Fibroblast of lung (primary cell): ENCODE measurements around the gene THSD7B. TPM values are rescaled to one million over a fixed set of nuclear protein-coding genes. Genes with fewer than 3 reads are reported as not detected.

Experiments
- DNase-seq, 2 donors: peaks; one replicate each; pipeline versions ENCODE4 v3.0.0 to v3.0.0-alpha.2; 2010; ENCODE audit warnings: low read depth in 2 of 2
- H2AFZ ChIP-seq: 2 replicates; pipeline ENCODE4 v1.5.1; 2012; ENCODE audit warnings: low read length, control low read depth, inconsistent platforms
- H3K27ac ChIP-seq: 2 replicates; pipeline ENCODE4 v1.5.1; 2011; ENCODE audit warnings: low read length, control low read depth; ENCODE audit not compliant: insufficient read depth
- H3K27me3 ChIP-seq: 2 replicates; pipeline ENCODE4 v1.5.1; 2011; ENCODE audit warnings: mild to moderate bottlenecking, low read length; ENCODE audit not compliant: control insufficient read depth, insufficient read depth
- H3K36me3 ChIP-seq: 2 replicates; pipeline ENCODE4 v1.5.1; 2011; ENCODE audit warnings: low read length; ENCODE audit not compliant: control insufficient read depth, insufficient read depth
- H3K4me1 ChIP-seq: 2 replicates; pipeline ENCODE4 v1.5.1; 2011; ENCODE audit warnings: low read length; ENCODE audit not compliant: control insufficient read depth, insufficient read depth; ENCODE audit errors: extremely low read depth
- H3K4me2 ChIP-seq: 2 replicates; pipeline ENCODE4 v1.5.1; 2011; ENCODE audit warnings: low read length, control low read depth; ENCODE audit not compliant: insufficient read depth; ENCODE audit errors: extremely low read depth
- H3K4me3 ChIP-seq, 4 experiments: fragments of 200-600 bp in 1 of 4; sonication (generic) in 1 of 4; replicated peaks in 1 of 4; 2 replicates each; pipeline ENCODE4 v1.5.1; 2011 to 2016; ENCODE audit warnings: low read length in 4 of 4, low read depth in 3 of 4, mild to moderate bottlenecking in 3 of 4, control low read depth in 2 of 4, inconsistent platforms in 1 of 4, mixed read lengths in 1 of 4; ENCODE audit not compliant: insufficient read depth in 1 of 4; ENCODE audit errors: control extremely low read depth in 1 of 4
- H3K79me2 ChIP-seq: 2 replicates; pipeline ENCODE4 v1.5.1; 2012; ENCODE audit warnings: mild to moderate bottlenecking, low read length, inconsistent platforms; ENCODE audit not compliant: control insufficient read depth, insufficient read depth
- H3K9ac ChIP-seq: 2 replicates; pipeline ENCODE4 v1.5.1; 2011; ENCODE audit warnings: mild to moderate bottlenecking, low read length, control low read depth; ENCODE audit not compliant: insufficient read depth
- H3K9me3 ChIP-seq: 2 replicates; pipeline ENCODE4 v1.5.1; 2012; ENCODE audit warnings: low read depth, low read length; ENCODE audit not compliant: control insufficient read depth, insufficient read depth
- H4K20me1 ChIP-seq: 2 replicates; pipeline ENCODE4 v1.5.1; 2011; ENCODE audit warnings: low read length; ENCODE audit not compliant: control insufficient read depth, insufficient read depth; ENCODE audit errors: extremely low read depth
- CTCF ChIP-seq, 2 donors: IDR thresholded peaks in 1 of 2; conservative IDR thresholded peaks in 1 of 2; 1 replicate in 1 of 2; 2 replicates in 1 of 2; pipeline ENCODE4 v1.5.1; 2011 to 2012; ENCODE audit warnings: low read length in 2 of 2, control low read depth in 1 of 2, inconsistent platforms in 1 of 2, low read depth in 1 of 2, mild to moderate bottlenecking in 1 of 2
- EZH2 ChIP-seq: IDR thresholded peaks from 2 replicates; pipeline ENCODE4 v1.5.1; 2012; ENCODE audit warnings: low read length, control low read depth, mild to moderate bottlenecking; ENCODE audit errors: missing control alignments
- polyA plus RNA-seq, 2 donors: library from polyadenylated mRNA; depleted of rRNA in 1 of 2; stranded (reverse) in 1 of 2; unstranded in 1 of 2; fragments of >200 nt; gene quantifications; 2 replicates each; pipeline ENCODE4 v1.2.1, GENCODE V29; 2011 to 2012; ENCODE audit warnings: missing spikeins in 1 of 2
- total RNA-seq: library from RNA; depleted of rRNA; stranded (reverse); fragments of >200 nt; gene quantifications from 2 replicates; pipeline ENCODE4 v1.2.1, GENCODE V29; 2014

THSD7B gene
- total and polyA plus RNA-seq, 2 donors (not counting 1 experiment from before 2014, with no cell fraction given), result under 0.01 TPM; not detected in 1

- Histone ChIP-seq H3K4me3 (no peak overlapping the region), H3K9me3 (no peaks in the 10 kb centered on the region), H3K4me2 (no peak overlapping the region), H4K20me1 (no peaks in the 10 kb centered on the region), H3K36me3 (no peaks in the 10 kb centered on the region), H3K27me3 (no peaks in the 10 kb centered on the region), H3K79me2 (no peaks in the 10 kb centered on the region), H3K27ac (no peak overlapping the region), H3K9ac (no peak overlapping the region), H3K4me1 (no peaks in the 10 kb centered on the region), H2AFZ (no peak overlapping the region)
- no peak for TF ChIP-seq EZH2
- TF ChIP-seq CTCF (conservative IDR thresholded peaks at IDR 0.05 in 1 of 2, IDR thresholded peaks at IDR 0.05 in 1 of 2; ENCODE audit: low read depth in 1 of 2, low read length in 2 of 2), result no peak
- DNase-seq, result no peak
Observed at GRCh38 chr2:137002896-137003295, 237.6 kb downstream of the THSD7B start.

- no peaks in the 10 kb centered on the region for H3K36me3 ChIP-seq
- no peaks in the 10 kb centered on the region for H4K20me1 ChIP-seq
- no peak overlapping the region for H3K4me2 ChIP-seq
- no peaks in the 10 kb centered on the region for H3K9me3 ChIP-seq
- no peaks in the 10 kb centered on the region for H3K27me3 ChIP-seq
- H3K79me2 ChIP-seq, result no peaks in the 10 kb centered on the region
- no peak overlapping the region for H3K27ac ChIP-seq
- no peak overlapping the region for H3K4me3 ChIP-seq
- DNase-seq, result no peak
- no peak overlapping the region for H2AFZ ChIP-seq
- no peaks in the 10 kb centered on the region for H3K4me1 ChIP-seq
- TF ChIP-seq CTCF (conservative IDR thresholded peaks at IDR 0.05 in 1 of 2, IDR thresholded peaks at IDR 0.05 in 1 of 2; ENCODE audit: low read depth in 1 of 2, low read length in 2 of 2) (no peak), EZH2 (no peak)
- no peak overlapping the region for H3K9ac ChIP-seq
Observed at GRCh38 chr2:137005210-137005609, 239.9 kb downstream of the THSD7B start.

- no peaks in the 10 kb centered on the region for H4K20me1 ChIP-seq
- H3K36me3 ChIP-seq, result no peaks in the 10 kb centered on the region
- no peak overlapping the region for H3K27ac ChIP-seq
- no peak overlapping the region for H3K9ac ChIP-seq
- H3K4me2 ChIP-seq, result no peak overlapping the region
- no peaks in the 10 kb centered on the region for H3K9me3 ChIP-seq
- no peak overlapping the region for H3K4me3 ChIP-seq
- H3K79me2 ChIP-seq, result no peaks in the 10 kb centered on the region
- H2AFZ ChIP-seq, result no peak overlapping the region
- no peaks in the 10 kb centered on the region for H3K4me1 ChIP-seq
- no peak for DNase-seq
- no peak for TF ChIP-seq EZH2
- no peaks in the 10 kb centered on the region for H3K27me3 ChIP-seq
Observed at GRCh38 chr2:137007938-137008337, 242.6 kb downstream of the THSD7B start.
